Mesenchymal stem cell (in vitro differentiated cells and primary cell): ENCODE measurements around the gene AKR1D1. TPM values are rescaled to one million over a fixed set of nuclear protein-coding genes. Genes with fewer than 3 reads are reported as not detected.
A peak's percentile ranks its signal among the peaks of the same experiment; 100 is the strongest.

Experiments
- DNase-seq: peaks from one replicate; pipeline ENCODE4 v3.0.0-alpha.2; 2013
- H2AFZ ChIP-seq: one replicate; pipeline ENCODE4 v1.6.1; 2013; ENCODE audit warnings: low read depth, mild to moderate bottlenecking, control low read depth, inconsistent platforms, low read length, moderate library complexity
- H2AK5ac ChIP-seq: 2 replicates; pipeline ENCODE4 v1.6.1; 2013; ENCODE audit warnings: low read length, moderate library complexity, mild to moderate bottlenecking, inconsistent platforms; ENCODE audit not compliant: severe bottlenecking
- H2BK120ac ChIP-seq: one replicate; pipeline ENCODE4 v1.6.1; 2013; ENCODE audit warnings: low read depth, mild to moderate bottlenecking, inconsistent platforms, low read length, moderate library complexity
- H2BK12ac ChIP-seq, 2 experiments: one replicate each; pipeline ENCODE4 v1.6.1; 2013; ENCODE audit warnings: inconsistent platforms in 2 of 2, low read length in 2 of 2, mild to moderate bottlenecking in 2 of 2, moderate library complexity in 2 of 2, control low read depth in 1 of 2
- H2BK15ac ChIP-seq: one replicate; pipeline ENCODE4 v1.6.1; 2013; ENCODE audit warnings: mild to moderate bottlenecking, low read depth, inconsistent platforms; ENCODE audit not compliant: poor library complexity, severe bottlenecking
- H2BK5ac ChIP-seq: 2 replicates; pipeline ENCODE4 v1.6.1; 2013; ENCODE audit warnings: low read depth, mild to moderate bottlenecking, low read length, control low read depth, inconsistent platforms; ENCODE audit not compliant: poor library complexity, severe bottlenecking
- H3K14ac ChIP-seq, 2 experiments: one replicate each; pipeline ENCODE4 v1.6.1; 2013; ENCODE audit warnings: inconsistent platforms in 2 of 2, low read length in 2 of 2, control low read depth in 1 of 2, mild to moderate bottlenecking in 1 of 2, moderate library complexity in 1 of 2
- H3K18ac ChIP-seq, 2 experiments: one replicate each; pipeline ENCODE4 v1.6.1; 2013; ENCODE audit warnings: inconsistent platforms in 2 of 2, low read length in 2 of 2, control low read depth in 1 of 2, low read depth in 1 of 2, mild to moderate bottlenecking in 1 of 2
- H3K23ac ChIP-seq, 2 experiments: one replicate each; pipeline ENCODE4 v1.6.1; 2013; ENCODE audit warnings: inconsistent platforms in 2 of 2, low read length in 2 of 2, mild to moderate bottlenecking in 2 of 2, moderate library complexity in 2 of 2, control low read depth in 1 of 2
- H3K27ac ChIP-seq: 2 replicates; pipeline ENCODE4 v1.5.1; 2013; ENCODE audit warnings: mild to moderate bottlenecking, moderate library complexity, low read length, control low read depth, inconsistent platforms; ENCODE audit not compliant: poor library complexity, severe bottlenecking
- H3K27me3 ChIP-seq, 2 experiments: 2 replicates each; pipeline versions ENCODE4 v1.6.1 to v1.7.0; 2013; ENCODE audit warnings: low read length in 2 of 2, mild to moderate bottlenecking in 2 of 2, moderate library complexity in 2 of 2, control low read depth in 1 of 2, inconsistent platforms in 1 of 2; ENCODE audit not compliant: control insufficient read depth in 1 of 2, insufficient read depth in 1 of 2
- H3K36me3 ChIP-seq, 2 experiments: 2 replicates each; pipeline versions ENCODE4 v1.6.1 to v1.7.0; 2013; ENCODE audit warnings: low read length in 2 of 2, control low read depth in 1 of 2, inconsistent platforms in 1 of 2, low read depth in 1 of 2, mild to moderate bottlenecking in 1 of 2; ENCODE audit not compliant: insufficient read depth in 2 of 2, control insufficient read depth in 1 of 2
- H3K4ac ChIP-seq, 2 experiments: one replicate each; pipeline ENCODE4 v1.6.1; 2013; ENCODE audit warnings: inconsistent platforms in 2 of 2, low read length in 2 of 2, mild to moderate bottlenecking in 2 of 2, moderate library complexity in 2 of 2, control low read depth in 1 of 2, low read depth in 1 of 2
- H3K4me1 ChIP-seq: 2 replicates; pipeline ENCODE4 v1.6.1; 2013; ENCODE audit warnings: low read depth, low read length, control low read depth; ENCODE audit not compliant: control insufficient read depth, insufficient read depth
- H3K4me2 ChIP-seq: 2 replicates; pipeline ENCODE4 v1.6.1; 2013; ENCODE audit warnings: low read length, mild to moderate bottlenecking, inconsistent platforms; ENCODE audit not compliant: poor library complexity, severe bottlenecking
- H3K4me3 ChIP-seq, 2 experiments: 2 replicates each; pipeline versions ENCODE4 v1.5.1 to v1.7.0; 2013; ENCODE audit warnings: low read length in 2 of 2, mild to moderate bottlenecking in 2 of 2, control low read depth in 1 of 2, low read depth in 1 of 2; ENCODE audit not compliant: insufficient read depth in 1 of 2
- H3K79me1 ChIP-seq: replicated peaks from 2 replicates; pipeline ENCODE4 v1.6.1; 2013; ENCODE audit warnings: mild to moderate bottlenecking, control low read depth, low read length, inconsistent platforms; ENCODE audit not compliant: poor library complexity, severe bottlenecking
- H3K9ac ChIP-seq: 2 replicates; pipeline ENCODE4 v1.7.0; 2013; ENCODE audit warnings: mild to moderate bottlenecking, low read length, moderate library complexity
- H3K9me3 ChIP-seq: 2 replicates; pipeline ENCODE4 v1.7.0; 2013; ENCODE audit warnings: mild to moderate bottlenecking, low read length; ENCODE audit not compliant: control insufficient read depth
- H4K8ac ChIP-seq: one replicate; pipeline ENCODE4 v1.6.1; 2013; ENCODE audit warnings: inconsistent platforms, mild to moderate bottlenecking, low read length, moderate library complexity
- H4K91ac ChIP-seq: one replicate; pipeline ENCODE4 v1.6.1; 2013; ENCODE audit warnings: mild to moderate bottlenecking, low read length, inconsistent platforms
- WGBS: methylation state at CpG from one replicate; pipeline ENCODE4 v1.1.7; 2013; ENCODE audit warnings: mixed read lengths; 5-methylcytosine and 5-hydroxymethylcytosine counted together
- polyA plus RNA-seq, 2 experiments: library from polyadenylated mRNA; stranded (reverse); fragments of 200-250 nt; gene quantifications; one replicate each; pipeline ENCODE4 v1.2.3, GENCODE V29; 2013

AKR1D1 gene
- not detected for polyA plus RNA-seq (2013, experiment 1 of 2)
- not detected for polyA plus RNA-seq (2013, experiment 2 of 2)

GRCh38 chr7:138076196-138076595 is at the start of gene AKR1D1:
TSS of gene AKR1D1 (plus strand) at chr7:138076459. CDS start at chr7:138076519, 60 bp downstream.
- no peaks in the 10 kb centered on the region for H3K79me1 ChIP-seq

GRCh38 chr7:138027100-138027499 is 49.2 kb upstream of the AKR1D1 start:
- no peak for DNase-seq
- Histone ChIP-seq H2BK5ac (no peak overlapping the region), H3K9me3 (no peaks in the 10 kb centered on the region), H3K4me3 (no peak overlapping the region), H2AK5ac (no peak overlapping the region), H4K91ac (no peak overlapping the region), H2AFZ (no peak overlapping the region), H3K27me3 (no peaks in the 10 kb centered on the region), H2BK120ac (no peak overlapping the region), H3K4me2 (no peak overlapping the region), H3K36me3 (no peaks in the 10 kb centered on the region), H3K14ac (no peak overlapping the region), H3K9ac (no peak overlapping the region), H3K27ac (no peak overlapping the region), H3K23ac (no peak overlapping the region), H3K4ac (no peak overlapping the region), H3K18ac (no peak overlapping the region), H3K4me1 (peaks cover 5% of the 10 kb centered on the region), H4K8ac (no peak overlapping the region), H2BK15ac (no peak overlapping the region), H3K79me1 (no peaks in the 10 kb centered on the region), H2BK12ac (no peak overlapping the region)
- WGBS = 11% methylated on average over 2 of the region's 2 CpGs

More at GRCh38 chr7:138076196-138076595, at the start of gene AKR1D1:
- no peak within 1 kb of the TSS for H3K4me3 ChIP-seq
- no peak within 1 kb of the TSS for H2AK5ac ChIP-seq
- H3K14ac ChIP-seq = no peak within 1 kb of the TSS
- H3K4ac ChIP-seq = no peak within 1 kb of the TSS
- WGBS = 79% methylated on average over 3 of the region's 3 CpGs
- H3K9ac ChIP-seq = no peak within 1 kb of the TSS
- peaks cover 11% of the 10 kb centered on the region for H3K9me3 ChIP-seq
- DNase-seq = no peak
- H3K27me3 ChIP-seq = no peaks in the 10 kb centered on the region
- H4K91ac ChIP-seq = no peak within 1 kb of the TSS
- H3K23ac ChIP-seq = no peak within 1 kb of the TSS
- H4K8ac ChIP-seq = no peak within 1 kb of the TSS
- no peak within 1 kb of the TSS for H3K27ac ChIP-seq
- no peak within 1 kb of the TSS for H2BK120ac ChIP-seq
- H3K18ac ChIP-seq = no peak within 1 kb of the TSS
- no peak within 1 kb of the TSS for H2BK5ac ChIP-seq
- H3K4me2 ChIP-seq = no peak within 1 kb of the TSS
- H2BK15ac ChIP-seq = no peak within 1 kb of the TSS
- H3K4me1 ChIP-seq = peaks cover 2% of the 10 kb centered on the region
- H3K36me3 ChIP-seq = no peaks in the 10 kb centered on the region
- no peak within 1 kb of the TSS for H2BK12ac ChIP-seq
- no peak within 1 kb of the TSS for H2AFZ ChIP-seq

- Histone ChIP-seq H3K27ac (no peak overlapping the region), H3K4me1 (peaks cover 5% of the 10 kb centered on the region), H2BK120ac (no peak overlapping the region), H3K4me2 (no peak overlapping the region), H3K4ac (no peak overlapping the region), H4K8ac (no peak overlapping the region), H2AFZ (no peak overlapping the region), H4K91ac (no peak overlapping the region), H2BK15ac (no peak overlapping the region), H2BK12ac (no peak overlapping the region), H2BK5ac (no peak overlapping the region), H3K4me3 (no peak overlapping the region), H3K79me1 (no peaks in the 10 kb centered on the region), H2AK5ac (peak overlapping the region; percentile 77), H3K27me3 (no peaks in the 10 kb centered on the region), H3K23ac (no peak overlapping the region), H3K18ac (no peak overlapping the region), H3K36me3 (no peaks in the 10 kb centered on the region), H3K14ac (no peak overlapping the region), H3K9ac (no peak overlapping the region), H3K9me3 (no peaks in the 10 kb centered on the region)
- no peak for DNase-seq
- 75% methylated on average over 4 of the region's 4 CpGs for WGBS
These were observed 47.1 kb upstream of the AKR1D1 start for GRCh38 chr7:138029126-138029525.

GRCh38 chr7:138029941-138030340 is 46.3 kb upstream of the AKR1D1 start:
- Histone ChIP-seq H3K36me3 (no peaks in the 10 kb centered on the region), H3K4me1 (peaks cover 5% of the 10 kb centered on the region), H3K4me3 (no peak overlapping the region), H2AFZ (no peak overlapping the region), H4K91ac (no peak overlapping the region), H2BK12ac (no peak overlapping the region), H3K23ac (no peak overlapping the region), H2BK15ac (no peak overlapping the region), H2BK5ac (no peak overlapping the region), H3K4me2 (no peak overlapping the region), H3K79me1 (no peaks in the 10 kb centered on the region), H3K27ac (no peak overlapping the region), H3K4ac (no peak overlapping the region), H3K9me3 (no peaks in the 10 kb centered on the region), H2BK120ac (no peak overlapping the region), H3K14ac (no peak overlapping the region), H2AK5ac (no peak overlapping the region), H4K8ac (no peak overlapping the region), H3K27me3 (no peaks in the 10 kb centered on the region), H3K18ac (no peak overlapping the region), H3K9ac (no peak overlapping the region)
- DNase-seq = no peak
- no CpG with 5 or more reads among the region's 2 CpGs for WGBS
